Measurements from ENCODE around the gene KCNQ1OT1.

Gene KCNQ1OT1

GRCh38 chr11:2701230-2701629, 1.4 kb upstream of the KCNQ1OT1 start:
- H3K4me3 ChIP-seq (ENCODE audit: low read depth, low read length) = peak overlapping the region; percentile 74
- TF ChIP-seq CTCF (IDR thresholded peaks at IDR 0.05; ENCODE audit: insufficient read depth, low read depth, low read length, missing control alignments) = no peak
- no peak for DNase-seq (ENCODE audit: low read depth)

GRCh38 chr11:2700415-2701211, 819 bp upstream of the KCNQ1OT1 start:
- peak overlapping the region; percentile 74 for H3K4me3 ChIP-seq (ENCODE audit: low read depth, low read length)
- no peak for TF ChIP-seq CTCF (IDR thresholded peaks at IDR 0.05; ENCODE audit: insufficient read depth, low read depth, low read length, missing control alignments)
- DNase-seq (ENCODE audit: low read depth) = peak; percentile 74

- peak overlapping the region; percentile 61 for H3K4me3 ChIP-seq (ENCODE audit: low read depth, low read length)
- DNase-seq (ENCODE audit: low read depth) = peak; percentile 34
Measured at GRCh38 chr11:2699185-2699530, 636 bp downstream of the KCNQ1OT1 start.

GRCh38 chr11:2698386-2699184, 1.2 kb downstream of the KCNQ1OT1 start:
- H3K4me3 ChIP-seq (ENCODE audit: low read depth, low read length) = peak overlapping the region; percentile 61
- TF ChIP-seq CTCF (IDR thresholded peaks at IDR 0.05; ENCODE audit: insufficient read depth, low read depth, low read length, missing control alignments) = no peak
- no peak for DNase-seq (ENCODE audit: low read depth)

More at GRCh38 chr11:2699185-2699530, 636 bp downstream of the KCNQ1OT1 start:
- TF ChIP-seq CTCF (IDR thresholded peaks at IDR 0.05; ENCODE audit: insufficient read depth, low read depth, low read length, missing control alignments) = no peak

GRCh38 chr11:2697866-2698265, 1.9 kb downstream of the KCNQ1OT1 start:
- H3K4me3 ChIP-seq (ENCODE audit: low read depth, low read length) = peak overlapping the region; percentile 61; the same call in 1 of the 2 replicates
- TF ChIP-seq CTCF (IDR thresholded peaks at IDR 0.05; ENCODE audit: insufficient read depth, low read depth, low read length, missing control alignments) = no peak
- DNase-seq (ENCODE audit: low read depth) = no peak

- no peak for TF ChIP-seq CTCF (IDR thresholded peaks at IDR 0.05; ENCODE audit: insufficient read depth, low read depth, low read length, missing control alignments)
- DNase-seq (ENCODE audit: low read depth) = no peak
- H3K4me3 ChIP-seq (ENCODE audit: low read depth, low read length) = no peak overlapping the region
Measured at GRCh38 chr11:2696455-2696854, 3.3 kb downstream of the KCNQ1OT1 start.
